ENCODE measurements around the gene ARL15.

The ARL15 gene

GRCh38 chr5:54278036-54278830, 32.1 kb downstream of the ARL15 start:
- no peaks in the 10 kb centered on the region for H3K9me3 ChIP-seq (ENCODE audit: insufficient read depth, low read length, severe bottlenecking)
- H3K27ac ChIP-seq (ENCODE audit: low read length) = no peak overlapping the region
- H3K79me2 ChIP-seq (ENCODE audit: insufficient read depth, low read length) = peaks cover 3% of the 10 kb centered on the region; the same call in 1 of the 2 replicates
- no peaks in the 10 kb centered on the region for H3K36me3 ChIP-seq (ENCODE audit: insufficient read depth, low read length)
- DNase-seq (no peak), ATAC-seq (ENCODE audit: insufficient read depth, low read depth) (no peak)
- H3K4me3 ChIP-seq (ENCODE audit: low read depth in 1 of 2, low read length in 2 of 2) = no peak overlapping the region
- H4K20me1 ChIP-seq (ENCODE audit: insufficient read depth, low read length) = peaks cover 5% of the 10 kb centered on the region; the same call in 1 of the 2 replicates
- H3K27me3 ChIP-seq (ENCODE audit: insufficient read depth, low read length, poor library complexity) = no peaks in the 10 kb centered on the region
- no peak overlapping the region for H3K9ac ChIP-seq (ENCODE audit: low read depth, low read length)
- H2AFZ ChIP-seq (ENCODE audit: low read depth, low read length) = no peak overlapping the region
- TF ChIP-seq EZH2 (IDR thresholded peaks at IDR 0.05; ENCODE audit: borderline replicate concordance, low read depth, low read length, severe bottlenecking) = no peak
- TF ChIP-seq CTCF (IDR thresholded peaks at IDR 0.05; ENCODE audit: borderline replicate concordance, extremely low read depth, low read length, poor library complexity, severe bottlenecking) = no peak
- no peak overlapping the region for H3K4me2 ChIP-seq (ENCODE audit: insufficient read depth, low read length)
- H3K4me1 ChIP-seq (ENCODE audit: insufficient read depth, low read length) = 0 out of 2 replicates have a peak, but pooled peaks cover 2% of the 10 kb centered on the region

- H3K9me3 ChIP-seq (ENCODE audit: insufficient read depth, low read length, severe bottlenecking) = no peaks in the 10 kb centered on the region
- TF ChIP-seq CTCF (IDR thresholded peaks at IDR 0.05; ENCODE audit: borderline replicate concordance, extremely low read depth, low read length, poor library complexity, severe bottlenecking) = no peak
- no peak for TF ChIP-seq EZH2 (IDR thresholded peaks at IDR 0.05; ENCODE audit: borderline replicate concordance, low read depth, low read length, severe bottlenecking)
- no peak overlapping the region for H3K27ac ChIP-seq (ENCODE audit: low read length)
- DNase-seq = no peak
- ATAC-seq (ENCODE audit: insufficient read depth, low read depth) = no peak
- no peaks in the 10 kb centered on the region for H3K27me3 ChIP-seq (ENCODE audit: insufficient read depth, low read length, poor library complexity)
- no peak overlapping the region for H3K4me2 ChIP-seq (ENCODE audit: insufficient read depth, low read length)
- H3K36me3 ChIP-seq (ENCODE audit: insufficient read depth, low read length) = no peaks in the 10 kb centered on the region
- H3K4me1 ChIP-seq (ENCODE audit: insufficient read depth, low read length) = peaks cover 8% of the 10 kb centered on the region; the same call in 1 of the 2 replicates
- H3K79me2 ChIP-seq (ENCODE audit: insufficient read depth, low read length) = no peaks in the 10 kb centered on the region
- H4K20me1 ChIP-seq (ENCODE audit: insufficient read depth, low read length) = peaks cover 5% of the 10 kb centered on the region; the same call in 1 of the 2 replicates
- no peak overlapping the region for H3K9ac ChIP-seq (ENCODE audit: low read depth, low read length)
- H2AFZ ChIP-seq (ENCODE audit: low read depth, low read length) = no peak overlapping the region
- no peak overlapping the region for H3K4me3 ChIP-seq (ENCODE audit: low read depth in 1 of 2, low read length in 2 of 2)
These were observed 34.3 kb downstream of the ARL15 start for GRCh38 chr5:54276048-54276447.

GRCh38 chr5:54275361-54275760, 35.0 kb downstream of the ARL15 start:
- ATAC-seq (ENCODE audit: insufficient read depth, low read depth) (no peak), DNase-seq (no peak)
- Histone ChIP-seq H3K79me2 (ENCODE audit: insufficient read depth, low read length) (no peaks in the 10 kb centered on the region), H3K9ac (ENCODE audit: low read depth, low read length) (no peak overlapping the region), H2AFZ (ENCODE audit: low read depth, low read length) (no peak overlapping the region), H3K36me3 (ENCODE audit: insufficient read depth, low read length) (no peaks in the 10 kb centered on the region), H3K9me3 (ENCODE audit: insufficient read depth, low read length, severe bottlenecking) (no peaks in the 10 kb centered on the region), H3K4me1 (ENCODE audit: insufficient read depth, low read length) (peaks cover 8% of the 10 kb centered on the region; the same call in 1 of the 2 replicates), H4K20me1 (ENCODE audit: insufficient read depth, low read length) (peaks cover 5% of the 10 kb centered on the region; the same call in 1 of the 2 replicates), H3K4me3 (ENCODE audit: low read depth in 1 of 2, low read length in 2 of 2) (no peak overlapping the region), H3K27me3 (ENCODE audit: insufficient read depth, low read length, poor library complexity) (no peaks in the 10 kb centered on the region), H3K27ac (ENCODE audit: low read length) (no peak overlapping the region), H3K4me2 (ENCODE audit: insufficient read depth, low read length) (no peak overlapping the region)
- TF ChIP-seq CTCF (IDR thresholded peaks at IDR 0.05; ENCODE audit: borderline replicate concordance, extremely low read depth, low read length, poor library complexity, severe bottlenecking) = no peak
